ENCODE results near the gene CST11. TPM values are rescaled to one million over a fixed set of nuclear protein-coding genes. Genes with fewer than 3 reads are reported as not detected.

Gene CST11
- total RNA-seq = not detected
- long read RNA-seq = 0 reads

- no peak for DNase-seq
- no peak within 1 kb of the TSS for H3K27ac ChIP-seq (replicated peaks)
- intact Hi-C loops (cut with micrococcal nuclease) = no loop called here
- no peaks in the 10 kb centered on the region for H3K9me3 ChIP-seq (replicated peaks)
- peaks cover 58% of the 10 kb centered on the region for H3K27me3 ChIP-seq (ENCODE audit: low read depth)
- no peak within 1 kb of the TSS for H3K4me3 ChIP-seq
- H3K36me3 ChIP-seq = peaks cover 4% of the 10 kb centered on the region
- H3K4me1 ChIP-seq = no peaks in the 10 kb centered on the region
- TF ChIP-seq CTCF (IDR thresholded peaks at IDR 0.05; ENCODE audit: borderline replicate concordance) = no peak
Observed at GRCh38 chr20:23452776-23453175, at the start of gene CST11. CST11 (minus strand) TSS chr20:23452876; CDS start chr20:23452811, 65 bp downstream.

DNA sequence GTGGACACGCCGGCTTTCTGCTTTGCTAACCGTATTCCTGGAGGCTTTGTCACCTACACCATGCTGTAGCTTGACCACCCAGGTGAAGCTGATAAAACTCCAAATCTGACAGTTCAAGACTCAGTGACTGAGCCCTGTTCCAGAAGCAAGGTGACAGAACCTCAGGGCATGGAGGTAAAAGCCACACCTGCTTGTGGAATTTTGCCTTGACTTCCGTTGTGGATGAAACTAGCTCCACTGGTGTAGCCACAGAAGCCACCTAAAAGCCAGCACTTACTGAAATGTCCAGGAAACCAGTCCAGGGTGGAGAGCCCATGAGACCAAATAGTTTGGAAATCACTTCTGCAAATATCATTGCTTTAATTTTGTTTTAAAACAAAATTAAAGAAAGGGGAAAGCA is 49.2 kb upstream of the CST11 start:
- H3K27me3 ChIP-seq (ENCODE audit: low read depth) = peaks cover 78% of the 10 kb centered on the region
- H3K4me1 ChIP-seq = no peaks in the 10 kb centered on the region
- no peaks in the 10 kb centered on the region for H3K9me3 ChIP-seq (replicated peaks)
- no peak overlapping the region for H3K27ac ChIP-seq (replicated peaks)
- no peak for TF ChIP-seq CTCF (IDR thresholded peaks at IDR 0.05; ENCODE audit: borderline replicate concordance)
- intact Hi-C loops (cut with micrococcal nuclease) = no loop called here
- no peak for DNase-seq
- no peaks in the 10 kb centered on the region for H3K36me3 ChIP-seq
- no peak overlapping the region for H3K4me3 ChIP-seq

- Histone ChIP-seq H3K36me3 (no peaks in the 10 kb centered on the region), H3K27ac (replicated peaks) (no peak overlapping the region), H3K9me3 (replicated peaks) (no peaks in the 10 kb centered on the region), H3K27me3 (ENCODE audit: low read depth) (peaks cover 34% of the 10 kb centered on the region), H3K4me3 (no peak overlapping the region), H3K4me1 (no peaks in the 10 kb centered on the region)
- no peak for DNase-seq
- intact Hi-C loops (cut with micrococcal nuclease) = no loop called here
- no peak for TF ChIP-seq CTCF (IDR thresholded peaks at IDR 0.05; ENCODE audit: borderline replicate concordance)
Observed at GRCh38 chr20:23497536-23497935, 44.9 kb upstream of the CST11 start.

GRCh38 chr20:23493172-23493772 is 40.6 kb upstream of the CST11 start:
- Histone ChIP-seq H3K36me3 (no peaks in the 10 kb centered on the region), H3K9me3 (replicated peaks) (peaks cover 5% of the 10 kb centered on the region), H3K27me3 (ENCODE audit: low read depth) (no peaks in the 10 kb centered on the region), H3K27ac (replicated peaks) (no peak overlapping the region), H3K4me3 (no peak overlapping the region), H3K4me1 (no peaks in the 10 kb centered on the region)
- no peak for DNase-seq
- intact Hi-C loops (cut with micrococcal nuclease) = no loop called here
- no peak for TF ChIP-seq CTCF (IDR thresholded peaks at IDR 0.05; ENCODE audit: borderline replicate concordance)

DNA sequence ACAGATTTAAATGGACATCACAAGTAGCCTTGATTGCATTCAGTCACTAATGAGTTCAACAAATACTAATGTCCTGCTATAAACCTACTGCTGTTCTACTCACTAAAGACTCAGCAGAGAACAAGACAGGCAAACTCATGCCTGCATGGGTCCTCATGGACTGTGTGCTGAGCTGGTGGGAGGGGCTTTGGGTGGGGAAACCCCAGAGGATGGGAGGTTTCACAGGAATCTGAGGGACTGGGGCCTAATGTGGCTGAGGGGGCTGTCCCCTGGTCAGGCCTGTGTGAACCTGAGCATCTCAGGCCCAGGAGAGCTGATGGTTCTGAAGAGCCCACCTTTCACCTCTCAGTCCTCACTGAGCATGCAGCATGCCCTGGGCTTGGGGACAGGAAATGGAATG is 39.6 kb upstream of the CST11 start:
- DNase-seq = no peak
- no peak overlapping the region for H3K4me3 ChIP-seq
- H3K27ac ChIP-seq (replicated peaks) = no peak overlapping the region
- no peaks in the 10 kb centered on the region for H3K27me3 ChIP-seq (ENCODE audit: low read depth)
- TF ChIP-seq CTCF (IDR thresholded peaks at IDR 0.05; ENCODE audit: borderline replicate concordance) = no peak
- intact Hi-C loops (cut with micrococcal nuclease) = no loop called here
- H3K36me3 ChIP-seq = no peaks in the 10 kb centered on the region
- peaks cover 10% of the 10 kb centered on the region for H3K9me3 ChIP-seq (replicated peaks)
- no peaks in the 10 kb centered on the region for H3K4me1 ChIP-seq
